ENCODE data around the gene ZNF407. TPM values are rescaled to one million over a fixed set of nuclear protein-coding genes. Genes with fewer than 3 reads are reported as not detected.

Gene ZNF407
- polyA plus RNA-seq, 1 experiment: 5.8 TPM

GRCh38 chr18:75034937-75035336, 437.3 kb downstream of the ZNF407 start:
- no peak overlapping the region for H3K4me3 ChIP-seq (ENCODE audit: low read depth, low read length)
- H3K9me3 ChIP-seq (ENCODE audit: control insufficient read depth, insufficient read depth, low read length): no peaks in the 10 kb centered on the region; the same call in 1 of the 2 replicates
- ChIA-PET POLR2A (no interaction called here), CTCF (interaction anchor here (1.1 kb wide), 1 partner anchor 15 kb away, joined by 3 read pairs; no protein-coding TSS in a partner anchor)
- H3K27ac ChIP-seq (ENCODE audit: low read depth, low read length): no peak overlapping the region
- TF ChIP-seq CTCF (IDR thresholded peaks at IDR 0.05; ENCODE audit: low read depth, low read length): no peak
- no peaks in the 10 kb centered on the region for H3K27me3 ChIP-seq (ENCODE audit: control insufficient read depth, insufficient read depth, low read length)
- no peak for DNase-seq (ENCODE audit: low read depth, low spot score)

GRCh38 chr18:75035928-75036327, 438.3 kb downstream of the ZNF407 start:
- POLR2A ChIA-PET: interaction anchor here (0.5 to 0.7 kb wide), 2 partner anchors 45 to 175 kb away, joined by 3 read pairs; partner anchors contain the start of gene TSHZ1

GRCh38 chr18:75036917-75037688, 439.4 kb downstream of the ZNF407 start:
- no peaks in the 10 kb centered on the region for H3K27me3 ChIP-seq (ENCODE audit: control insufficient read depth, insufficient read depth, low read length)
- TF ChIP-seq CTCF (IDR thresholded peaks at IDR 0.05; ENCODE audit: low read depth, low read length): no peak
- peak; percentile 47 for DNase-seq (ENCODE audit: low read depth, low spot score)
- H3K9me3 ChIP-seq (ENCODE audit: control insufficient read depth, insufficient read depth, low read length): no peaks in the 10 kb centered on the region; the same call in 1 of the 2 replicates
- POLR2A ChIA-PET: interaction anchor here (0.7 kb wide), 1 partner anchor 46 kb away, joined by 3 read pairs; no protein-coding TSS in a partner anchor
- H3K4me3 ChIP-seq (ENCODE audit: low read depth, low read length): no peak overlapping the region; the same call in 1 of the 2 replicates
- no peak overlapping the region for H3K27ac ChIP-seq (ENCODE audit: low read depth, low read length)
- CTCF ChIA-PET: no interaction called here

More at GRCh38 chr18:75035928-75036327, 438.3 kb downstream of the ZNF407 start:
- CTCF ChIA-PET: interaction anchor here (1.1 kb wide), 1 partner anchor 14 kb away, joined by 3 read pairs; no protein-coding TSS in a partner anchor
- Histone ChIP-seq H3K27ac (ENCODE audit: low read depth, low read length) (no peak overlapping the region), H3K4me3 (ENCODE audit: low read depth, low read length) (no peak overlapping the region), H3K9me3 (ENCODE audit: control insufficient read depth, insufficient read depth, low read length) (no peaks in the 10 kb centered on the region; the same call in 1 of the 2 replicates), H3K27me3 (ENCODE audit: control insufficient read depth, insufficient read depth, low read length) (no peaks in the 10 kb centered on the region)
- no peak for TF ChIP-seq CTCF (IDR thresholded peaks at IDR 0.05; ENCODE audit: low read depth, low read length)
- DNase-seq (ENCODE audit: low read depth, low spot score): no peak

GRCh38 chr18:75037689-75037955, 440.0 kb downstream of the ZNF407 start:
- ChIA-PET POLR2A (no interaction called here), CTCF (no interaction called here)
- DNase-seq (ENCODE audit: low read depth, low spot score): no peak
- TF ChIP-seq CTCF (IDR thresholded peaks at IDR 0.05; ENCODE audit: low read depth, low read length): no peak
- Histone ChIP-seq H3K9me3 (ENCODE audit: control insufficient read depth, insufficient read depth, low read length) (no peaks in the 10 kb centered on the region; the same call in 1 of the 2 replicates), H3K4me3 (ENCODE audit: low read depth, low read length) (no peak overlapping the region), H3K27ac (ENCODE audit: low read depth, low read length) (no peak overlapping the region), H3K27me3 (ENCODE audit: control insufficient read depth, insufficient read depth, low read length) (no peaks in the 10 kb centered on the region)

GRCh38 chr18:75041586-75041985, 443.9 kb downstream of the ZNF407 start:
- TF ChIP-seq CTCF (IDR thresholded peaks at IDR 0.05; ENCODE audit: low read depth, low read length): peak; percentile 61
- no peak overlapping the region for H3K27ac ChIP-seq (ENCODE audit: low read depth, low read length)
- H3K9me3 ChIP-seq (ENCODE audit: control insufficient read depth, insufficient read depth, low read length): no peaks in the 10 kb centered on the region
- H3K4me3 ChIP-seq (ENCODE audit: low read depth, low read length): no peak overlapping the region
- ChIA-PET CTCF (interaction anchor here (0.6 to 3.0 kb wide), 18 partner anchors 9 to 452 kb away, joined by 3 to 23 read pairs (median 4); no protein-coding TSS in a partner anchor), POLR2A (no interaction called here)
- DNase-seq (ENCODE audit: low read depth, low spot score): no peak
- no peaks in the 10 kb centered on the region for H3K27me3 ChIP-seq (ENCODE audit: control insufficient read depth, insufficient read depth, low read length)
